GM21360 (cell line): Measurements from ENCODE around the gene SF3A1.
"Not testable (repeated sequence)": the region's sequence is repeated elsewhere in the genome, so short reads cannot be mapped to it uniquely, and the experiment has no call there.

ENCODE experiments used
- ATAC-seq: cut with Tn5 transposase; IDR thresholded peaks from one replicate; pipeline ENCODE4 v1.9.1; 2021; ENCODE audit warnings: mild to moderate bottlenecking, moderate library complexity; ENCODE audit not compliant: unreplicated experiment

Gene SF3A1, protein sequence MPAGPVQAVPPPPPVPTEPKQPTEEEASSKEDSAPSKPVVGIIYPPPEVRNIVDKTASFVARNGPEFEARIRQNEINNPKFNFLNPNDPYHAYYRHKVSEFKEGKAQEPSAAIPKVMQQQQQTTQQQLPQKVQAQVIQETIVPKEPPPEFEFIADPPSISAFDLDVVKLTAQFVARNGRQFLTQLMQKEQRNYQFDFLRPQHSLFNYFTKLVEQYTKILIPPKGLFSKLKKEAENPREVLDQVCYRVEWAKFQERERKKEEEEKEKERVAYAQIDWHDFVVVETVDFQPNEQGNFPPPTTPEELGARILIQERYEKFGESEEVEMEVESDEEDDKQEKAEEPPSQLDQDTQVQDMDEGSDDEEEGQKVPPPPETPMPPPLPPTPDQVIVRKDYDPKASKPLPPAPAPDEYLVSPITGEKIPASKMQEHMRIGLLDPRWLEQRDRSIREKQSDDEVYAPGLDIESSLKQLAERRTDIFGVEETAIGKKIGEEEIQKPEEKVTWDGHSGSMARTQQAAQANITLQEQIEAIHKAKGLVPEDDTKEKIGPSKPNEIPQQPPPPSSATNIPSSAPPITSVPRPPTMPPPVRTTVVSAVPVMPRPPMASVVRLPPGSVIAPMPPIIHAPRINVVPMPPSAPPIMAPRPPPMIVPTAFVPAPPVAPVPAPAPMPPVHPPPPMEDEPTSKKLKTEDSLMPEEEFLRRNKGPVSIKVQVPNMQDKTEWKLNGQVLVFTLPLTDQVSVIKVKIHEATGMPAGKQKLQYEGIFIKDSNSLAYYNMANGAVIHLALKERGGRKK

DNA sequence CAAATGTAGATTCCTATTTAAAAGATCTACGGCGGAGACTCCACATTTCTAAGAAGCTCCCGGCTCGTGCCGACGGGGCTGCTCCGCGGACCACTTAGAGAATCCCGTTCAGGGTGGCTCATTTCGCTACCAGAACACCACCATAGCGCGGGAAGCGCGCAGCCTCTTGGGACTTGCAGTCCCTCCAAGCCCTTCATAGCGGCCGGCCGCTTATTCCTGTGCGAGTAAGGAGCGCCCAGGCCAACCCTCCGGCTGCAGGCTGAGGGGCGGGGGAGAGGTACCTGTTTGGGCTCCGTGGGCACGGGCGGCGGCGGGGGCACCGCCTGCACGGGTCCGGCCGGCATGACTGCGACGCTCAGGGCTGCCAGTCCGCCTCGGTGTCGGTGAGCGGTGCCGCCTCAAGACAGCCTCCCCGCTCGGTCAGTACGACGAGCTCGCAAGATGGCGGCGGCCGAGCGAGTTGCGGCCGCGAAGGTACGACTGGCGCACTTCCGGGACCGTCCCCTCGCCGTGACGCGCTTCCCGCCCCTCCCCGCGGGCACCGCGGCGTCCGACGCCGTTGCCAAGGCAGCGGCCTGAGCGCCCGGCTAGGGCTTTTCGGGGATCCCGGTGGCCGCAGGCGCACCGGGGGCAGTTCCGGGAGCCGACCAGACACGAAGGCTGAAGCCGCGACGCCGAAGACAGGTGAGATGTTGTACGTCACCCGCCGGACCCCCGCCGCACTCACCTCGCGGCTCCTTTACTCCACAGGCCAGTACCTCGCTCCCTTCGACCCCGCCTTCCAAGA is at the start of gene SF3A1, which contains the start of gene CCDC157:
Gene SF3A1, minus strand, starts transcription at position 446 of the 787 bp plus-strand sequence. Its CDS starts 102 bp downstream, at position 344.
Gene CCDC157, plus strand, starts transcription at position 559 of the 787 bp plus-strand sequence. CDS start 8,994 bp downstream, outside the sequence.
- peak; percentile 90 for ATAC-seq

DNA sequence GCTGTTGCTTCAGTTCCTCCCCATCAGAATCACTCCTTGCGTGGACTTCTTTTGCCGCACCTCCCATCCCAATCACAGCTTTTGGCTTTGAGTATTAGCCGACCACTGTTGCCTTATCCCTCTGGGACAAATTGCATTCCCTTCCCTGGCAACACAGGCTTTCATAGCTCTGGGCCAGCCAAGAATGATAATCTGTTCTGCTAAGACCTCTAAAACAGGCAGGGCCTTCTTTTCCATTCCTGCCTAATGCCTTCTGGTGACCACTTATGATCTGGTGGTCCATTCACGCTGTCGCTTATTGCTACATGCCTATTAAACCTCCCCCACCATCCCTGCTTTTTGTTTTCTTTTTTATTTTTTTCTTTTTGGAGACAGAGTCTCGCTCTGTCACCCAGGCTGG is 49.7 kb upstream of the SF3A1 start:
- ATAC-seq = no peak

DNA sequence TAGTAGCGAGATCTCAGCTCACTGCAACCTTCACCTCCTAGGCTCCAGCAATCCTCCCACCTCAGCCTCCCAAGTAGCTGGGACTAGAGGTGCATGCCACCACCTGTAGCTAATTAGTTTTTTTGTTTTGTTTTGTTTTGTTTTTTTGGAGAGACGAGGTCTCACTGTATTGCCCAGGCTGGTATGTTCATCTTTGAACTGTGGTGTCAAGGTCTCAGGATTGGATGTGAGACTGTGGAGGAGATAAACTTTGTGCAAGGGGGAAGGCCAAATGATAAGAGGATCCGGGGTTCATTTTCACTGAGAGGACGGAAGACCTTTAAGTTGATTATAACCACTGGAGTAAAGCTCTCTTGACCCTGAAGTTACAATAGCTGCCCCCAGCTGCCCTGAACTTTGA is 49.0 kb upstream of the SF3A1 start:
- ATAC-seq = no peak

DNA sequence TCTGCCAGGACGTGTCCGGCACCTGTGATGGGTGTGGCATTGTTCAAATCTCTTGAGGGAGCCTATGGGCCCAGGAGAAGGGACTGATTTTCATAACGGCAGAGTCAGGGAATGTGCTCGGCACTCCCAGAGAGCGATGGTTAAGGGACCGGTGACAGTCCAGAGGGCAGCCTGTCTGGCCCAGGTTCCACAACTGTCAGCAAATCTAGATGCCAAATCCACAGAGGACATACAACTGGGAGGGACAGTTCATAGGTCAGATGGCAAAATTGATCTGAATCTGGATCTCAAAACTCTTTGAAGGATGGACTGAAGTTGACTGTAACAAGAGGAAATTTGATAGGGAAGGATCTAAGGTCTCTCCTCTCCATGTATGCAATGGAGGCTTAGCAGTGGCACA is 47.6 kb upstream of the SF3A1 start:
- ATAC-seq = no peak

DNA sequence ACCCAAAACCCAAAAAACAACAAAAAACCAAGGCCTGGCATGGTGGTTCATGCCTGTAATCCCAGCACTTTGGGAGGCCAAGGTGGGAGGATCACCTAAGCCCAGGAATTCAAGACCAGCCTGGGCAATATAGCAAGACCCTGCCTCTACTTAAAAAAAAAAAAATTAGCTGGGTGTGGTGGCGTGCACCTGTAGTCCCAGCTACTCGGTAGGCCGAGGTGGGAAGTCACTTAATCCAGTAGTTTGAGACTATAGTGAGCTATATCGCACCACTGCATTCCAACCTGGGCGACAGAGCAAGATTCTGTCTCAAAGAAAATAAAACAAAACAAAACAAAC is 46.0 kb upstream of the SF3A1 start:
- not testable (repeated sequence) for ATAC-seq

DNA sequence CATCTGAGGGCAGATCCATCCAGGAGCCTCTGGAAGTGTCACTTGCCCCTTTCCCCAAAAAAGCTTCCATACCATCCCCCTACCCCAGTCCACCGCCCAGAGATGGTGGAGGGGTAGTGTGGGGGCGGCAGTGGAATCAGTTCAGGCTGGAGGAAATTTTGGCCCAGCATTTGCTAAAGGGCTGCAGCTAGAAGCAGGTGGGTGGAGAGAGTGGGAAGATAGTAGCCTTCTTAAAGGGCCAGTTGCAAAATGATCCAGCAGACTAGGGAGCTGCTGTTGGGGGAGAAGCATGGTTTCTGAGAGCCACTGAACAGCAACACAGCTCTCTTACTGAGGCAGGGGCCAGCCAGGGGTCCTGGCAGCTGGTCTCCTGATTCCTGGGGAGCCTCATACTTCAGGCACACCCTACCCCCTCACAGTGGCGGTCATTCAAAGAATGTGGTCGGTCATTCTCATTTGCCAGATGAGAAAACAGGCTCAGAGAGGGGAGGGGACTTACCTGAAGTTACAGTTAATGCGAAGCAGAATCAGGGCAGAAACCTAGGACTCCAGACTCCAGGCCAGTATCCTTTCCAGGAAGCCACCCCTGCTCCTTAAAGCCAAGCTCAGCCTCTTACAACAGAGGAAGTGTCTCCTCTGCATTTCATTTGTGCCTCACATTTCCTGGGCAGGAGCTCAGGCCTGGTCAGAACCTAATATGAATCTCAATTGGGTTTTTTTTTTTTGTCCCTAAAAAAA is 45.5 kb upstream of the SF3A1 start:
- no peak for ATAC-seq

DNA sequence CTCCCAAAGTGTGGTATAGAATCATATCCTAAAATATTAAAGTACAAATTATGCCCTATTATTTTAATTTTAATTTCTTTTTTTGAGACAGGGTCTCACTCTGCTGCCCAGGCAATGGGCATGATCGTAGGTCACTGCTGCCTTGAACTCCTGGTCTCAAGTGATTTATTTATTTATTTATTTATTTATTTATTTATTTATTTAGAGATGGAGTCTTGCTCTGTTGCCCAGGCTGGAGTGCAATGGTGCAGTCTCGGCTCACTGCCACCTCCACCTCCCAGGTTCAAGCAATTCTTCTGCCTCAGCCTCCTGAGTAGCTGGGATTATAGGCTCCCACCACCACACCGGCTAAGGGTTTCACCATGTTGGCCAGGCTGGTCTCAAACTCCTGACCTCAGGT is 44.3 kb upstream of the SF3A1 start:
- ATAC-seq = not testable (repeated sequence)

DNA sequence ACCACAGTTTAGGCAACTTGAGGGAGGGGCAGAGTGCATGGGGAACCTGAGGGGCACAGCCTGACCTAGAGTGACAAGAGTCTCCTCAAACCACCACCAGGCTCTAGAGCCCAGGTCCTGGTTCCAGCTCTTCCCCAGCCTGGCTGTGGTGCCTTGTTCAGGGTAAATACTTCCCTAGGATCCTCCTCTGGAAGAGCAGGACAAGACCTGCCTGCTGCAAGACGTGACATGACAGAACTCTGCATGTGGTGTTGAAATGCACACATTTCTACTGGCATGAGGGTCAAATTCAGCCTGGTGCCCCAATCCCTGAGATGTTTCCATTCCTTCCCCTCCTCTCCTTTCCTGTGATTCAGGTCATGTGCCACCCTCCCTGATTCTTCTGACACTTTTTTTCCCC is 43.5 kb upstream of the SF3A1 start:
- no peak for ATAC-seq

DNA sequence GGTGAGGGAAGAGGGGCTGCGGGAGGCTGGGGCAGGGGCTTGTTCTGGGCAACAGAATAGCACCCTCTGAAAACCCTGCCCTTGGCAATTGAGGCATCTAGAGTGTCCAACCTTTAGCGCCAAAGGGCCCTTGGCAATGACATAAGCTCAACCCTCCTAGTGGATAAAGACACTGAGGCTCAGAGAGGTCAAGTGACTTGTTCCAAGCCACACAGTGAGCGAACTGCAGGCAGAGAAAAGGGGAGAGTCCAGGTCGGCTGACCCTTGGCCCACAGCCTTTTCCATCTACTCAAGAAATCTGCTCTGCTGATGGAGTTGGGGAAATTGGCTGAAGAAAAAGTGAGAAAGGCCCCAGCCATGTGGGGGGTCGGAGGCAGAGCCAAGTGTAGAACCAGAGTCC is 43.0 kb upstream of the SF3A1 start:
- no peak for ATAC-seq

DNA sequence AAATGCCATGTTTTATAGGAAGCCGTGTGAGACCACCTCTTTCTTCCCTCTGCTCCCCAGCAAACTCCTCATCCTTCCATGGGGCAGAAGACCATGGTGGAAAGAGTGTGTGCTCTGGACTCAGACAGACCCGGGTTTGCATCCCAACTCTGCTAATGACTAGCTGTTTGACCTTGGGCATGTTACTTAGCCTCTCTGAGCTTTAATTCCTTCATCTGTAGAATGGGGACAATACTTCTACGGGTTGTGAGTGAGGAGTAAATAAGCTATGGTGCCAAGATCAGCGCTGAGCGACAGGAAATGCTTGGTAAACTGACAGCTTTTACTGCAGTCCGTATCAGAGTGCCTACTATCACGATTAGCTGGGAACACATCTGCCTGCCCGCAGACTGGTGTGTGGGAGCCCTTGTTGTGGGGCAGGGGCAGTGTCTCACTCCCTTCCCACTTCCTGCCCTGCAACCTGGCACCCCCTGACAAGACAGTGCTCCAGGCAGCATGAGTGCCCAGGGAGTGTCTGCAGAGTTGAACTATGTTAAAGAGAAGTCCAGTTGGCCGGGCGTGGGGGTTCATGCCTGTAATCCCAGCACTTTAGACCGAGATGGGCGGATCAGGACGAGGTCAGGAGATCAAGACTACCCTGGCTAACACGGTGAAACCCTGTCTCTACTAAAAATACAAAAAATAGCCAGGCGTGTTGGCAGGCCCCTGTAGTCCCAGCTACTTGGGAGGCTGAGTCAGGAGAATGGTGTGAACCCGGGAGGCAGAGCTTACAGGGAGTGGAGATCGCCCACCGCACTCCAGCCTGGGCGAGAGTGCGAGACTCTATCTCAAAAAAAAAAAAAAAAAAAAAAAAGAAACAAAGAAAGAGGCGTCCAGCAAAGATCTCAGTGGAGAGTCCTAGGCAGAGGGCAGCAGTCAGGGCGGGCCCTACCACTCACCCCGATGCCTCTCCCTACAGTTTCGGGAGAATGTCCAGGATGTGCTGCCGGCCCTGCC is 42.3 kb upstream of the SF3A1 start:
- no peak for ATAC-seq

DNA sequence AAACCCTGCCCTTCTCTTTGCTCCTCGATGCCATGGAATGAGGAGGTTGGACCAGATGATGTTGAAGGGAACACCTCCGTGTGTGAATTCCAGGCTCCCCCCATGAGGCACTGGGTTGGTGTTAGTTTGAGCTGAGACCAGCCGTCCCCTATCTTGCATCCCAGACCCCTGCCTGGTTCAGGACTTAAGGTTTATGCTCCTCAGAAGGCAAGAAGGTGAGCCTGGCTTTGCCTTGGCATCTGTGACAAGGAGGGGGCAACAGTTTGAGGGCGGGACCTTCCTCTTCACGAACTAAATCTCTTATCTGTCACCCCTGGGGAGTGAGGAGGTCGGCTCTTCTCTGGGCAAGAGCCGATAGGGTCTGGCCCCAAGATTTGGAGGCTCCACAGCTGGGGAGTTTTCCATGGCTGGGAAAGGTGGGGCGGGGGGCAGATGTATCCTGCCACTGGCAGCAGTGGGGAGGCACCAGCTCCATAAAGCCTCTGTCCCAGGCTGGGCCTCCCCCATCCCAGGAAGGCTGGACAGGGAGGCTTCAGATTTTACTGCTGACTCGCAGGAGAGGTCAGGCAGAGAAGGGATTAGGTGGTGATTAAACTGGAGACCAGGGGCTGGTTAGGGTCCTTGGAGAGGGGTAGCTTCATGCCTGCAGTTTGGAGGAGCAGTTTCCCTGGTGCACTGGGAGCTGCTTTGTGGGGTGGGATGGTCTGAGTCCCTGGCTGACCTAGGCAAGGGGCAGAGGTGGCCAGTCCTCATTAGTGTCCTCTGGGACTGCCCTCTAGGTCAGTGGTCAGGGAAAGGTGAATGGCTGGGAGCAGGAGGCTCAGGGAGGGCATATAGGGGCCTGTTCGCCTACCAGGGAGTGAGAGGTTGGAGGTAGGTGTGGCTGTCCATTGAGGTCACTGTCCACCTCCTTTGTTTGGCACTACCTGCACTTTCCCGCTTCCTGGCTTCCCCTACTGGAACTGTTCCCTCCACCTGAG is 41.3 kb upstream of the SF3A1 start:
- ATAC-seq = no peak

DNA sequence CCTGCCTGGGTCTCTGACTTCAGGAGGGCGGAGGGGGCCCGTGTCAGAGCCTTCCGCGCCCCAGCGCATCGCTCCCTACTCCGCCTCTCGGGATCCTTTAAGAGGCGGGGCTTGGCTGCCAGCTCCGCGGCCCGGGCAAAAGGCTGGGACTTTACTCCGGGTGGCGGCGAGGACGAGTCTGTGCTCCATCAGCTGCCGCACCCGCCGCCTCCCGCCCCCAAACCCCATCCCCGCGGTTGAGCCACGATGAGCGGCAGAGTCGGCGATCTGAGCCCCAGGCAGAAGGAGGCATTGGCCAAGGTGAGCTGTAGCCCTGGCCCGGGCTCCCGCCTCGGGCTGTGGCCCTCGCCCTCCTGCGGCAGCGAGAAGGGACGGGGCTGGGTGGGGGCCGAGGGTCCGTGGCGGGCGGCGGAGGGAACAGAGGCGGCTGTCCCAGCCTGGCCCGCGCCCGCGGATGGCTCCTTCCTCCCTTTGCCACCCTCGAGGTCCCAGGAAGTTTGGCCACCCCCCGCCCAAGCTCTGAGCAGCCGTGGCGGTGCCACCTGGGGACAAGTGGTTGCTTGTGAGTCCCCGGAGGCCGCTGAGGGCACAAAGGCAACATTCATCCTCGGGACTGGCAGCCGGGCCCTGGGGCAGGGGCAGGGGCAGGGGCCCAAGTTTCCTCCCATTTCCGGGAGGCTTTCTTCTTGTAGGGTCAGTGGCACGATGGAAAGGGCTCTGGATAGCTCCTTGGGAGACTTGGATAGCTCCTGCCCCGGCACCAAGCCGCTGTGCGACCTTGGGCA is 40.4 kb upstream of the SF3A1 start, which contains the start of gene SEC14L2:
Gene SEC14L2, plus strand, starts transcription at position 148 of the 785 bp plus-strand sequence. Its CDS starts 99 bp downstream, at position 247.
- no peak for ATAC-seq

DNA sequence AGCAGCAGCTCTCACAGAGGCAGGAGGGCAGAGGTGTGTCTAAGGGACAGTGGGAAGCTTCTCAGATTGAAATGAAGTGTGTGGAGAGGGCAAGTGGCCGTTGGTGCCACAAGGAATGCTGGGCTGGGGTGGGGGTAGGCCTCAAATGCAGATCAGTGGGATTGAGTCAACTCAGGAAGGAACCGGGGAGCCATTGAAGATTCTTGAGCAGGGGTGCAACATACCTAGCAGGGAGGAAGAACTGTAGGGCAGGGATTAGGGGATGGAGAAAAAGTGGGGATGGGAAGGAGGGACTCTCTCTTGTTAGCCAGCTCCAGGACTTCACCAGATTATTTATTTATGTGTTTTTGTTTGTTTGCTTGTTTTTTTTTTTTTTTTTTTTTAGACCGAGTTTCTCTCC is 37.2 kb upstream of the SF3A1 start:
- no peak for ATAC-seq

DNA sequence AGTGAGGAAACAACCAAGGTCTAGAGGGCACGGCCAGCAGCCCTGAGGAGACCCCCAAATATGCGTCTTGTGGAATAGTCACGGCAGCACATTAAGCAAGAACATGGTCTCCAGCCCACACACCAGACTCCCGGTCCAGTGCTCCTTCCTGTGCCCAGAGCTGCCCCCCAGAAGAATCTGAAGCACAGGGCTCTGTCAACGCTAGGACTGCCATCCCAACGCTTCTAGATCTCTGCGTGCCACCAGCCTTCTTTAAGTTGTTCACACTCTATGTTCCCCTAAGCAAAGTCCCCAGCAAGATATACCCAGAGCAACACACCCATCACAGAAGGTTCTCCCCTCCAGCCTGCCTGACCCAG is 36.6 kb upstream of the SF3A1 start:
- no peak for ATAC-seq

DNA sequence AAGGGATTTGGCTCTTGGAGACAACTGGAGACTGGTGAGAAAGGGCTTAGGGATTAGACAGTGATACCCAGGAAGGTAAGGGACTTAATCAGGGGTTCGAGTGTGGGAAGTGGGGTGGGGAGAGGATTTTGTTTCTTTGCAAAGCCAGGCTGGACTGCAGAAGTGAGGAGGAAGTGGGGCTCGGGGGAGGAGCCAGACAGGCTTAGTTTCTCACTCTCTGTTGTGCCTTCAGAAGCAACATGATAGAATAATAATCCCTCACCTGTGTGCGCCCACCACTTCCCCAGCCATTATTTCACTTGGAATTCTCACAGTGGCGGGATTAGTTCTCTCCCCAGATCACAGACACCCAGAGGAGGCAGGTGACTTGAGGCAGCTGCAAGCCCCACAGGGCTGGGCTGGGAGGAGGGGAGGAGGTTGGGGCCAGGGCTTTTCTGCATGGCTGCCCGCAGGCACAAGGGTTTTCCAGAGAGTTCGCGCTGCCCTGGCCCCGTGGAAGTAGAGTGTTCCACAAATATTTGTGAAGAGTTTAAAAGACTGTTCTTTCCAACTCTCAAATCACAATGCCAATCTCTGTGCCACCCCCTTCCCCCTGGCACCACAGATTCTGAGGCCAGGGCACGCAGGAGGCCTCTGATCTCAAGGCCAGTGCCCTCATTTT is 36.1 kb upstream of the SF3A1 start:
- ATAC-seq = no peak

DNA sequence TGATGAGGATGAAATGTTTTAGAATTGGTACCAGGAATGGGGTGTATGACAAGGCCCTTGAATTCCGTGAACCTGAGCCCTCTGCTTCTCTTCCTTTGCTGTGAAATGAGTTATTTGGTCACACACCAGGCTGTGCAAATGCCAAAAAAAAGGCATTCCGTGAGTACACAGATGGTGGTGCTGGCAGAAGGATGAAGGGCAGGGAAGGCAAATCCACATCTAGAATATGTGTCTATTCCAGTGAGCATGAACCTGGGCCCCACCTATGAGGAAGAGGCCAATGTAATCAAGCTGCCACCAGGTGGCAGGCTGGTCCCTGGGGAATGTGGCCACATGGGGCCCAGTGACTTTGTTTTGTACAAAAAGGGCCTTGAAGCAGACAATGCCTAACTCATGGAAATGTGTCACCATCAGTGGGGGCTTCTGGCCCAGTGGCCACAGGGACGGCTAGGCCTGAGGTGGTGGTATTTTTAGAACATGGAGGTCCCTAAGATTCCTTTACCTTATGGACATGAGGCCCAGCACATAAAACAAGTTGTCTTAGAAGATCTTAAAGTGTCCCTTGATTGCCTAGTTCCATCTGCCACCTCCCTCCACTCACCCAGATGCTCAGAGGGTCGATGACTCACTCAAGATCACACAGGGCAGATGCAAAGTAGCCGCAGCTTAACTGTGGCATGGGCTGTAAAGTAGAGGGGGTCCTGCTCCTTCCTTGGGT is 34.4 kb upstream of the SF3A1 start:
- no peak for ATAC-seq
